Measurements from ENCODE around the gene NR5A2. TPM values are rescaled to one million over a fixed set of nuclear protein-coding genes. Genes with fewer than 3 reads are reported as not detected.

NR5A2 gene
- total RNA-seq, 1 experiment from 2014 or later = not detected

DNA sequence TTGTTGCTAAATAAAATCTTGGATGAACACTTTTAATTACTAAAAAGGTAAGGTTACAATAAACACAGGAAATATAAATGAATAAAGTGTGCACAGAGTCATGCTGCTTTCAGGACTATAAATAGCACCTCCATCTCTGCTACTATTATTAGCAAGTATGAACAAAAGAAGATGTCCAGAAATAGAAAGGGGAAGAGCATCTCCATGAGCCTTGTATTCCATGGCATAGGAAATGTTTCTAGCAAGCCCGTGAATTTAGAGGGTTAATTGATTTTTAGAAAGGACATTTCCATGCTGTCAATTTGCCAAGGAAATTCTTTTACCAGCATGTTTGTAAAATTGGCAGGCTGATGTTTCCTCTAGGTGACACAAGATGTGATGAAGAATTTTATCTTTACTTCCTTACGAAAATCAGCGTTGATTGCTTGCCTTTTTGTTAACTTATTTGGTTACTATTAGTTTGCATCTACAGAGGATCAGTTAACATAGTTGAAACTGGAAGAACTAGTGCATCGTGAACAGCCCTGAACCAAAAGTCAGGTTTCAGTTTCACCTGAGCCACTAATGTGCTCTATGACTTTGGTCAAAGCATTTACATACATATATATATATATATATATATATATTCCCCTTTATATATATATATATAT lies 45.3 kb downstream of the NR5A2 start:
- Histone ChIP-seq H3K4me1 (ENCODE audit: low read length) (peaks cover 20% of the 10 kb centered on the region), H3K27ac (ENCODE audit: low read length) (no peak overlapping the region), H3K9me3 (ENCODE audit: low read length) (no peaks in the 10 kb centered on the region), H3K36me3 (ENCODE audit: insufficient read depth, low read length) (no peaks in the 10 kb centered on the region), H3K9me2 (replicated peaks; ENCODE audit: insufficient read depth, low read length) (no peaks in the 10 kb centered on the region), H3K9ac (ENCODE audit: low read length) (no peak overlapping the region), H3K27me3 (ENCODE audit: low read length) (no peaks in the 10 kb centered on the region), H4K20me1 (ENCODE audit: insufficient read depth, low read depth, low read length) (no peaks in the 10 kb centered on the region), H2AFZ (ENCODE audit: low read length) (no peak overlapping the region), H3K4me2 (ENCODE audit: low read depth, low read length, poor library complexity, severe bottlenecking) (peak overlapping the region; percentile 40), H3K4me3 (ENCODE audit: low read length) (no peak overlapping the region), H3K79me2 (ENCODE audit: low read length) (no peaks in the 10 kb centered on the region)
- DNase-seq = no peak

DNA sequence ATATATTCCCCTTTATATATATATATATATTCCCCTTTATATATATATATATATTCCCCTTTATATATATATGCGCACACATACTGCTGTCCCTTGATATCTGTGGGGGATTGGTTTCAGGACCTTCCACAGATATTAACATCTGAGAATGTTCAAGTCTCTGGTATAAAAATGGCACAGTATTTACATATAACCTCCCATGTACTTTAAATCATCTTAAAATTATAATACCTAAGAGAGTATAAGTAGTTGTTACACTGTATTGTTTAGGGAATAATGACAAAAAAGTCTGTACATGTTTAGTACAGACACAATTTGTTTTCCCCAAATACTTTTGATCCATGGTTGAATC lies 45.8 kb downstream of the NR5A2 start:
- no peaks in the 10 kb centered on the region for H3K27me3 ChIP-seq (ENCODE audit: low read length)
- no peak for DNase-seq
- H3K4me3 ChIP-seq (ENCODE audit: low read length) = no peak overlapping the region
- H3K9ac ChIP-seq (ENCODE audit: low read length) = no peak overlapping the region
- no peaks in the 10 kb centered on the region for H4K20me1 ChIP-seq (ENCODE audit: insufficient read depth, low read depth, low read length)
- no peaks in the 10 kb centered on the region for H3K9me2 ChIP-seq (replicated peaks; ENCODE audit: insufficient read depth, low read length)
- H3K79me2 ChIP-seq (ENCODE audit: low read length) = no peaks in the 10 kb centered on the region
- H3K36me3 ChIP-seq (ENCODE audit: insufficient read depth, low read length) = no peaks in the 10 kb centered on the region
- no peak overlapping the region for H3K27ac ChIP-seq (ENCODE audit: low read length)
- no peak overlapping the region for H2AFZ ChIP-seq (ENCODE audit: low read length)
- peaks cover 20% of the 10 kb centered on the region for H3K4me1 ChIP-seq (ENCODE audit: low read length)
- H3K9me3 ChIP-seq (ENCODE audit: low read length) = no peaks in the 10 kb centered on the region
- H3K4me2 ChIP-seq (ENCODE audit: low read depth, low read length, poor library complexity, severe bottlenecking) = no peak overlapping the region

DNA sequence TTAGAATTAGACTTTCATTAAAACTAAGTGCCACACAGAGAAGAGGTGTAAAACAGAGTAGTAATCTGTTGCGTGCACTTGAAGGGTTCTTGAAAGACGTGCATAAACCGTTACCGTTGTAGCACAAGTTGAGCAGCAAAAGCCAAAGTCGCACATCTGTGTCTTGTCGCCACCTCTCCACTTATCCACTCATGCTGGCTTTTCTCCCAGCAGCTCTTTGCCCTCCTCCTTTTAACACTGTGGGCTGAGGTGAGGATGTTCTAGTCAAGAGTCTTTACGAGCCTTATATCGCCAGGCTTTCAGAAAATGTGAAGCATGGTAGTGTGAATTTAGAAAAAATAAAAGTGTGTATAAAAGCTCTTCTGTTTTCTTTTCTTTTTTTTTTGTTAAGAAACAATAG lies 48.0 kb downstream of the NR5A2 start:
- no peak overlapping the region for H3K9ac ChIP-seq (ENCODE audit: low read length)
- H3K4me3 ChIP-seq (ENCODE audit: low read length) = no peak overlapping the region
- H3K9me3 ChIP-seq (ENCODE audit: low read length) = no peaks in the 10 kb centered on the region
- H3K27ac ChIP-seq (ENCODE audit: low read length) = no peak overlapping the region
- no peak for DNase-seq
- H3K27me3 ChIP-seq (ENCODE audit: low read length) = no peaks in the 10 kb centered on the region
- H4K20me1 ChIP-seq (ENCODE audit: insufficient read depth, low read depth, low read length) = no peaks in the 10 kb centered on the region
- peaks cover 20% of the 10 kb centered on the region for H3K4me1 ChIP-seq (ENCODE audit: low read length)
- peak overlapping the region; percentile 35 for H3K4me2 ChIP-seq (ENCODE audit: low read depth, low read length, poor library complexity, severe bottlenecking)
- no peak overlapping the region for H2AFZ ChIP-seq (ENCODE audit: low read length)
- H3K36me3 ChIP-seq (ENCODE audit: insufficient read depth, low read length) = no peaks in the 10 kb centered on the region
- H3K79me2 ChIP-seq (ENCODE audit: low read length) = no peaks in the 10 kb centered on the region
- H3K9me2 ChIP-seq (replicated peaks; ENCODE audit: insufficient read depth, low read length) = no peaks in the 10 kb centered on the region

DNA sequence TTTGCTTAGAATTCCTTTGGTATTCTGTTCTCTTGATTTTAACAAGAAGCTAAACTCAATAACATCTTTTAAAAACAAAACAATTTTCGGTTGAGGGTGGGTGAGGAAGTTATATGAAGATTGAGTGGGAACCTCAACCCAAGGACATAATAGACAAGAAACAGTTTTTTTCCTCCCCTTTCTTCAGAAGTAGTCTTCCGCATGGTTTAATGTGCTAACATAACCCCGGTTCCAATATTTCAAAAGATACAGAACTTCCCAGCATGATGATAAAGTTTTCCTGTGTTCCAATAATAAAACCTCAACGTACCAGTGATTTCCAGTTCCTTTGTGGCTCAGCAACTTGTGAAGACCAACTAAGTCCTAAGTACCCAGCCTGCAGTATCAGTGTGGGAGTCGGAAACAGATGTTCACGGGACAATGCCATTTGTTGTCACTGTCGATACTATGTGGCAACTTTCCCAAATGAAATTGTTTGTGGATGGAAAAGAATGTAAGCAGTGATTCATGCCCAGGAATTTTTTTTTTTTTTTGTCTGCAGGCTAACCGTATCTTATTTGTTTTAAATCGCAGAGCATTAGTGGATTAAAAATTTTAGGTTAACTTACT lies 48.5 kb downstream of the NR5A2 start:
- Histone ChIP-seq H3K9me2 (replicated peaks; ENCODE audit: insufficient read depth, low read length) (no peaks in the 10 kb centered on the region), H3K9me3 (ENCODE audit: low read length) (no peaks in the 10 kb centered on the region), H2AFZ (ENCODE audit: low read length) (no peak overlapping the region), H3K36me3 (ENCODE audit: insufficient read depth, low read length) (no peaks in the 10 kb centered on the region), H3K9ac (ENCODE audit: low read length) (no peak overlapping the region), H3K4me1 (ENCODE audit: low read length) (peaks cover 20% of the 10 kb centered on the region), H3K27me3 (ENCODE audit: low read length) (no peaks in the 10 kb centered on the region), H3K4me2 (ENCODE audit: low read depth, low read length, poor library complexity, severe bottlenecking) (no peak overlapping the region), H4K20me1 (ENCODE audit: insufficient read depth, low read depth, low read length) (no peaks in the 10 kb centered on the region), H3K79me2 (ENCODE audit: low read length) (no peaks in the 10 kb centered on the region), H3K4me3 (ENCODE audit: low read length) (no peak overlapping the region), H3K27ac (ENCODE audit: low read length) (no peak overlapping the region)
- no peak for DNase-seq

DNA sequence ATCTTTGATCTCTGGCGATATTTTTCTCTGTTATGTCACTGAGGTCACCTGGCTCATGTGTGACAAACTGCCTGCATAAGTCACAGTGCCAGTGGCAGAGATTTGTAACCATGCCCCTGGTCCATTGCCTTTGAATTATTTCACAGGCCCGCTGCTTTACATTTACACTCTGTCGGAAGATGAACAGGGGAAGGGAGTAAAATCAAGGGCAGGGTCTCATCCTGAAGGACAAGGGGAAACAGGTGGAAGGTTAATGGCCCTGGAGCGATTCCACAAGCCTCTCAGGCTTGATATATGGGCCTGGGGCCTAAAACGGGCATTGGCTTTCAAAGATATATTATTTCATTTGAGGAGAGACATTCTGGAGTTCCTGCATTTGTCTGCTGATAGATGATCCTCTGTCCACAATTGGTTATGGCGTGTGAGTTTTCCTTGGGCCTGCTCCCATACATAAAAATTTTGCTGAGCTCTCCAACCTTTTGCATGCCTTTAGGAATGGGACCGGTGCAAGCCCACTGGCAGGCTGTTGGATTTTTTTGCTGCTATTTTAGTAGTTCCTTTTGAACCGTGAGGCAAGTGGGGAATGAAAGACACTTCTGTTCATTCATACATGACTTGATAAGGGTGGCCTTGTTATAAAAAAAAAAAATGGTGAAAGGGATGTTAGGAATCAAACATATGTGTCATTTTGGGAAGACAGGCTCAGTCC lies 51.9 kb downstream of the NR5A2 start:
- H3K9me3 ChIP-seq (ENCODE audit: low read length) = no peaks in the 10 kb centered on the region
- H3K4me3 ChIP-seq (ENCODE audit: low read length) = no peak overlapping the region
- no peaks in the 10 kb centered on the region for H3K27me3 ChIP-seq (ENCODE audit: low read length)
- H3K36me3 ChIP-seq (ENCODE audit: insufficient read depth, low read length) = no peaks in the 10 kb centered on the region
- no peaks in the 10 kb centered on the region for H3K79me2 ChIP-seq (ENCODE audit: low read length)
- no peak for DNase-seq
- H3K4me1 ChIP-seq (ENCODE audit: low read length) = peaks cover 9% of the 10 kb centered on the region
- no peaks in the 10 kb centered on the region for H4K20me1 ChIP-seq (ENCODE audit: insufficient read depth, low read depth, low read length)
- H3K9ac ChIP-seq (ENCODE audit: low read length) = no peak overlapping the region
- no peaks in the 10 kb centered on the region for H3K9me2 ChIP-seq (replicated peaks; ENCODE audit: insufficient read depth, low read length)
- no peak overlapping the region for H2AFZ ChIP-seq (ENCODE audit: low read length)
- no peak overlapping the region for H3K27ac ChIP-seq (ENCODE audit: low read length)
- H3K4me2 ChIP-seq (ENCODE audit: low read depth, low read length, poor library complexity, severe bottlenecking) = no peak overlapping the region

DNA sequence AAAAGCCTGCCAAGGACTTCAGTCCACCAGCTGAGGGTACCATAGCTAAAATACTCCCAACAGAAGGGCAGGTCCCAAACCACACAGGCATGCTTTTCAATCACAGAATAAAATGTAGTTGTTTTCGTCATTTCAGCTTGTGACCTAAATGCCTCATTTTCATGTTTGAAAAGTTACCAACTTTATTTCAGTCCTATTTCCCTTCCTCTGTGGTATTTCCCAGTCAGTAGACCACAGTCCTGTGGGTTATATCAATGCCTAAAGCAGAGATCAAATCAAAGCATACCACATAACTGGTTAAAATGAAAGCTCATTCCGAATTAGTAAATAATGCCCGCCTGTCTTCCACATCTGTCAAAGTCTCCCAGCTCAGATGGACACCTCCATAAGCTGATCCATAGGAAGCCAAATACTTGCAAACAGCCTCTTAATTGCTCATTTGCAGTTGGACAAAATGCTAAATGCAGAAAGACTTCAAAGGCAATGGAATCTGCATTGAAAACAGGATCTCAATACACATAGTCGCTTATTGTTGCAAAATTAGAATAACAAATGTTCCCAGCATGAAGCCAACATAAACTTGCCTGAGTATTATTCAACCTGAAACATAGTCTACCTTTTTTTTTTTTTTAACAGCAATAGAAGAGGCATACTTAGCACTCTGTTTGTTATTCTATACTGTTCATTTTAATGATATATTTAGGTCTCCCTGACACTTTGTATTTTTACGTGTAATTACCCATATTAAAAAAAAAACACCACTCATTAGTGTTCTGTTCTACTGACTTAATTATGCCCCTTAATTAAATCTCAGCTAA lies 53.9 kb downstream of the NR5A2 start:
- no peaks in the 10 kb centered on the region for H3K9me3 ChIP-seq (ENCODE audit: low read length)
- H3K9me2 ChIP-seq (replicated peaks; ENCODE audit: insufficient read depth, low read length) = no peaks in the 10 kb centered on the region
- DNase-seq = no peak
- H3K4me3 ChIP-seq (ENCODE audit: low read length) = no peak overlapping the region
- no peaks in the 10 kb centered on the region for H3K79me2 ChIP-seq (ENCODE audit: low read length)
- no peak overlapping the region for H3K27ac ChIP-seq (ENCODE audit: low read length)
- H4K20me1 ChIP-seq (ENCODE audit: insufficient read depth, low read depth, low read length) = no peaks in the 10 kb centered on the region
- no peaks in the 10 kb centered on the region for H3K4me1 ChIP-seq (ENCODE audit: low read length)
- H2AFZ ChIP-seq (ENCODE audit: low read length) = no peak overlapping the region
- H3K36me3 ChIP-seq (ENCODE audit: insufficient read depth, low read length) = no peaks in the 10 kb centered on the region
- H3K4me2 ChIP-seq (ENCODE audit: low read depth, low read length, poor library complexity, severe bottlenecking) = no peak overlapping the region
- H3K9ac ChIP-seq (ENCODE audit: low read length) = no peak overlapping the region
- no peaks in the 10 kb centered on the region for H3K27me3 ChIP-seq (ENCODE audit: low read length)

DNA sequence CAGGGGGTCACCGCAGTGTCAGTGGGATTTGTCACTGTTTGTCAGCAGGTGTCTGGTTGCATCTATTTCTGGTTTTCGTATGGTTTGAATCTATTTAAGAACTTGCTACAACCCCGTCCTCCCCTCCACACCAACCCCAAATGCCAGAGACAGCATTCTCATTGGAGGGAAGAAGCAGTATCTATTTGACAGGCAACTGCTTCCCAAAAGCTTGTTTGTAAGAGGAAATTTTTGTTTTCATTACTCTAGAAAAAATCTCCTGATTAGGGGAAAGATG lies 54.4 kb downstream of the NR5A2 start:
- Histone ChIP-seq H3K36me3 (ENCODE audit: insufficient read depth, low read length) (no peaks in the 10 kb centered on the region), H3K9me3 (ENCODE audit: low read length) (no peaks in the 10 kb centered on the region), H3K4me2 (ENCODE audit: low read depth, low read length, poor library complexity, severe bottlenecking) (no peak overlapping the region), H4K20me1 (ENCODE audit: insufficient read depth, low read depth, low read length) (no peaks in the 10 kb centered on the region), H2AFZ (ENCODE audit: low read length) (no peak overlapping the region), H3K27me3 (ENCODE audit: low read length) (no peaks in the 10 kb centered on the region), H3K27ac (ENCODE audit: low read length) (no peak overlapping the region), H3K9me2 (replicated peaks; ENCODE audit: insufficient read depth, low read length) (no peaks in the 10 kb centered on the region), H3K9ac (ENCODE audit: low read length) (no peak overlapping the region), H3K4me3 (ENCODE audit: low read length) (no peak overlapping the region), H3K4me1 (ENCODE audit: low read length) (no peaks in the 10 kb centered on the region), H3K79me2 (ENCODE audit: low read length) (no peaks in the 10 kb centered on the region)
- DNase-seq = no peak

DNA sequence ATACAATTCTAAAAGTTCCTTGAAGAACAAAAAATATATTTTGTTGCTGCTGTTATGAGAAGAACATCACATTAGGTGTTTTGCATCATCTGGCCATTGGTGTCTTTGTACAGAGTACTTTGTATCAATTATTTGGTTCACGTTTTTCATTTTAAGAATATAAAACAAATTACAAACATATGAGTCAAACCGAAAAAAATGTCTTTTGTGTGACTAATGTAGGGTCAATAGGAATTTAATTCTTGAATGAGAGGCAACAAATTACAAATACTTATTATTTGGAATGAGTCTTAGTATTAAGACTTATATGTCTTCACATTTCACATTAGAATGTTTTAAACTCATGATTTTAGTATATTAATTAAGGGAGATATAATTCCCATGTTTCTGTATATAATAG lies 54.8 kb downstream of the NR5A2 start:
- no peaks in the 10 kb centered on the region for H4K20me1 ChIP-seq (ENCODE audit: insufficient read depth, low read depth, low read length)
- no peaks in the 10 kb centered on the region for H3K27me3 ChIP-seq (ENCODE audit: low read length)
- no peak for DNase-seq
- no peak overlapping the region for H3K27ac ChIP-seq (ENCODE audit: low read length)
- no peaks in the 10 kb centered on the region for H3K9me3 ChIP-seq (ENCODE audit: low read length)
- no peak overlapping the region for H3K4me3 ChIP-seq (ENCODE audit: low read length)
- H3K4me1 ChIP-seq (ENCODE audit: low read length) = no peaks in the 10 kb centered on the region
- no peaks in the 10 kb centered on the region for H3K79me2 ChIP-seq (ENCODE audit: low read length)
- H3K36me3 ChIP-seq (ENCODE audit: insufficient read depth, low read length) = no peaks in the 10 kb centered on the region
- no peak overlapping the region for H2AFZ ChIP-seq (ENCODE audit: low read length)
- no peak overlapping the region for H3K9ac ChIP-seq (ENCODE audit: low read length)
- no peaks in the 10 kb centered on the region for H3K9me2 ChIP-seq (replicated peaks; ENCODE audit: insufficient read depth, low read length)
- no peak overlapping the region for H3K4me2 ChIP-seq (ENCODE audit: low read depth, low read length, poor library complexity, severe bottlenecking)

Measured in Karpas-422 (cell line).